HK-2 (cell line): ENCODE data around the gene PRSS33.

Experiments
- DNase-seq: peaks from one replicate; pipeline ENCODE4 v3.0.0-alpha.2; 2018; ENCODE audit not compliant: unreplicated experiment

PRSS33 gene

GRCh38 chr16:2787406-2787805 lies at the start of gene PRSS33:
Gene PRSS33, minus strand, starts transcription at chr16:2787560. Its CDS starts 1,013 bp downstream, at chr16:2786547.
- no peak for DNase-seq

GRCh38 chr16:2836646-2837508 lies 49.5 kb upstream of the PRSS33 start:
- DNase-seq: no peak

GRCh38 chr16:2835638-2836493 lies 48.5 kb upstream of the PRSS33 start:
- peak; percentile 90 for DNase-seq

- DNase-seq: no peak
Observed at GRCh38 chr16:2834968-2835367, 47.6 kb upstream of the PRSS33 start.

GRCh38 chr16:2833776-2834175 lies 46.4 kb upstream of the PRSS33 start:
- no peak for DNase-seq

GRCh38 chr16:2831203-2831602 lies 43.8 kb upstream of the PRSS33 start:
- DNase-seq: no peak

GRCh38 chr16:2830355-2830695 lies 43.0 kb upstream of the PRSS33 start:
- DNase-seq: no peak

- DNase-seq: no peak
Observed at GRCh38 chr16:2829501-2830354, 42.4 kb upstream of the PRSS33 start, which contains the start of gene ZG16B. Gene ZG16B, plus strand, starts transcription at chr16:2830303. Its CDS starts 139 bp downstream, at chr16:2830442.

GRCh38 chr16:2828876-2829430 lies 41.6 kb upstream of the PRSS33 start:
- no peak for DNase-seq

- DNase-seq: no peak
Observed at GRCh38 chr16:2828521-2828840, 41.1 kb upstream of the PRSS33 start.

GRCh38 chr16:2827831-2828520 lies 40.6 kb upstream of the PRSS33 start:
- DNase-seq: no peak

GRCh38 chr16:2827374-2827791 lies 40.0 kb upstream of the PRSS33 start:
- DNase-seq: no peak

GRCh38 chr16:2826591-2827373 lies 39.4 kb upstream of the PRSS33 start:
- no peak for DNase-seq

- DNase-seq: no peak
Observed at GRCh38 chr16:2825906-2826305, 38.5 kb upstream of the PRSS33 start.

GRCh38 chr16:2825049-2825742 lies 37.8 kb upstream of the PRSS33 start:
- DNase-seq: no peak

GRCh38 chr16:2824626-2825025 lies 37.3 kb upstream of the PRSS33 start:
- DNase-seq: no peak

GRCh38 chr16:2822496-2822895 lies 35.1 kb upstream of the PRSS33 start:
- DNase-seq: no peak

GRCh38 chr16:2822158-2822495 lies 34.8 kb upstream of the PRSS33 start:
- DNase-seq: no peak

GRCh38 chr16:2821487-2822157 lies 34.3 kb upstream of the PRSS33 start:
- DNase-seq: no peak
